HT1080 (cell line): ENCODE data around the gene B9D2. TPM values are rescaled to one million over a fixed set of nuclear protein-coding genes. Genes with fewer than 3 reads are reported as not detected.
A peak's percentile ranks its signal among the peaks of the same experiment; 100 is the strongest.

ENCODE experiments used
- DNase-seq: peaks from one replicate; pipeline ENCODE4 v3.0.0-alpha.2; 2015; ENCODE audit warnings: low read depth
- total RNA-seq: library from RNA; depleted of rRNA; stranded (reverse); fragments of >200 nt; shearing (Covaris generic); gene quantifications from 2 replicates; pipeline ENCODE4 v1.2.3, GENCODE V29; 2014

Gene B9D2
- total RNA-seq, 1 experiment from 2014 or later, result 6.1 TPM

DNA sequence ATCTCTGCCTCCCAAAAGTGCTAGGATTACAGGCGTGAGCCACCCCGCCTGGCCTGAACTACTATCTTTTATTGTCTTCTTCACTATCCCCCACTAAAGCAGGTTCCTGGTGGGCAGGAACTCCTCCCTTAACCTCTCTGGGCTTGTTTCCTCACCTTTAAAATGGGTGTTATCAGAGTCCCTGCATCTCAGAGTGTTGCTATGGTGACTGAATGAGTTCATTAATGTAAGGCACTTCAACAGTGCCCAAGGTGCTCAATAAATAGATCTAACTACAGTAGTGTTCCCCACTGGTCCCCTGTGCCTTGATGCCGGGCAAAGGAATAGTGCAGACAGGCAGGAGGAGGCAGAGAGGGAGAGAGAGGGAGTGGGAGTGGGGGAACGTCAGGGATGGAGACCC, 33.5 kb downstream of the B9D2 start:
- no peak for DNase-seq

DNA sequence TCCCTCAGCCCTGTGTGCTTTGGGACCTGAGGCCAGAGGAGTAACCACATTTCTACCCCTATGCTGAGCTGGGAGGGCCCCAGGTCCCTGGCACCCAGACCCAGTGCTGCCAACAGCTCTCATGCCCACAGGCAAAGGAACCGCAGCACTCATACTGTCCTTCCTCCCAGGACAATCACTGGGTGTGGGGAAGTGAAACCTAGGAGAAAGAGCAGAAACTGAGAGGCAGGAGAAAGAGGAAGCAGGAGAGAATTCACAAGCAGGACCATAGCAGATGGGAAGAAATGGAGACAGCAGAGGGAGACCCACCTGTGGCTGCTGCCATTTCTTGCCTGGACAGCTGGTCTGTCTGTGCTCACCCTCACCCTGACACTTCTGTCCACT, 35.1 kb downstream of the B9D2 start:
- no peak for DNase-seq

DNA sequence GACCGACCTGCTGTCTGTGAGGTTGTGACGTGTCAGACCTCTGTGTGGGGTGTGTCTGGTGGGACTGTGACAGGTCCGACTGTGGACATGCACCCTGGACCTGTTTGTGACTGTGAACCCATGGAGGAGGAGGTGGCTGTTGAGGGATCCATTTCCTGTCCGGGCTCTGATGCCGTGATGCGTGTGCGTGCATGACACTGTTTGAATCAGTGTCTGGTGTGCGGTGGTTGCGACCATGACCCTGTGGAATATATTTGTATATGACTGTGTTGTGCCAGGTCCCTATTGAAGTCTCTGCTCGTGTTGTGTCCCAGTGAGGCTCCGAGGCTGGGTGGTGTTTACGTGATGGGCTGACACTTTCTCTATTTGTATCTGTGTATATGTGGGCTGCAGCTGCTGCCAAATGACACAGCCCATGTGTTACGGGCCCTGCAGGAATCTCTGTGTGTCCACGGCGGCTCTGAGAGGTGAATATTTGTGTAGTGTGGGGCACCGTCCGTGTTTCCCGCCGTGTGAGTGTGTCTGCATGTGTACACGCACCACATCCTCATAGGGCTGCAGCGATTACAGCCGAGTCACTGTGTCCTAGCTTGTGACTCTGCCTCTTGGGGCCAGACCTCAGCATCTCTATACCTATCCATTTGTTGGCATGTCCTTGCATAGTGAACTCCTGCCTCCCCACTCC, 35.6 kb downstream of the B9D2 start:
- no peak for DNase-seq

DNA sequence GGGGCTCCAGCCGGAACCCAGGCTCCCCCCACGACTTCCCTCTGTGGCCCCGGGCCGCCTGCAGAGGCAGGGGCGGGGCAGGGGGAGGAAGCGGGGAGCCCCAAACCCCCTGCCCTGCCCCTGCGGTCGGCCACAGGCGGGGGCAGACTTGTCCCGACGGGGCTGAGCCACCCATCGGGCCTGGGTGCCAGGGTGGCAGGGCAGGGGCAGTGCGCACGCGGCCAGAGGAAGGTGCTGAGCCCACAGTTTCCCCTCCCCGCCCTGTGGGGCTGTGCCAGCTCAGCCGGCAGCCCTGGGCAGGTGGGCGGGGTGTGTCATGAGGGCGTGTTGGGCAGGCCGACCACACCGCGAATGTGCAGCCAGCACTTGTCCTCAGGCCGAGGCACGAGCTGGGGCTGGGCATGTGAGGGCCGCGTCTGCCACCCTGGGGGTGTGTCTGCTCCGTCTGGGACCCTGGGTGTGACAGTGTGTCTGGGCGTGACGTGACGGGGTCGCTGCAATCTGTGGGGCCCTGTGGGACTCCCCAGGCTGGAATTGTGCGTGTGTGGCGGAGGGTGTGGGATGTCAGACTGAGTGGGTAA, 36.3 kb downstream of the B9D2 start:
- peak; percentile 81 for DNase-seq

DNA sequence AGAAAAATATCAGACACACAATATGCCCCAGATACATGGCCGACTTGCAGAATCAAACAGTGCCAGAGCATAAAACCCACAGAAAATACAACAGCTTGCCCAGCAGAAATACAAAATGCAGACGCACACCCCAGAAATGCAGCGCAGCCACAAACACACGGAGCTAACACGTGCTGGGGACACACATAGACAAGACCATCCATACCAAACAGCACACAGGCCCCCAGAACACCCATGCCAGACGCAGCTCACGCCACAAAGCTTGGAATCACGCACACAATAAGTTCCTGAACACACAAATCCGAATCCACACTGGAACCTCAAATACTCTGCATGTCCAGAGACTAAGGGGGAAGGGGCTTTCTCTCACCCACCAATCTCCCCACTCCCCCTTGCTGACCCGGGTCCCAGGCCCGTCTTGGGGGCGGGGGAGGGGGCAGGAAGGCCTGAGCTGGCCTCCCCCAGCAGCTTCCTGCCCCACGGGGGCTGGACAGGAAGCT, 36.8 kb downstream of the B9D2 start:
- DNase-seq, result peak; percentile 31

- DNase-seq, result peak; percentile 40
Observed at GRCh38 chr19:41325947-41326706, 37.8 kb downstream of the B9D2 start.

DNA sequence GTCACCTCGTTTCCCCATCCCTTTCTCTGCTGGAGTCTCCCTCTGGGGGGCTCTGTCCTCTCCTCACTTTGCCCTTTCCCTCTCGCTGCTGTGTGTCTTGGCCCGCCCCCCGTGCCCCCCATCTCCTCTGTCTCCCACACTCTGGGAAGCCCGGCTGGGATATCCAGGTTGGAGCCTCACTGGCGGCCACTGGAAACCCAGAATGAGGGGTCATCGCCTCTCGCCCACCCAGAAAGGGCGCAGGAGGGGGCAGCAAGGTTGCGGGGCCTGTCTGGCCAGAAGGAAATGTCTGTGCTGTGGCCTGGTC, 38.4 kb downstream of the B9D2 start:
- no peak for DNase-seq

GRCh38 chr19:41324921-41325639, 38.9 kb downstream of the B9D2 start:
- DNase-seq, result peak; percentile 92

GRCh38 chr19:41324231-41324702, 39.7 kb downstream of the B9D2 start:
- no peak for DNase-seq

GRCh38 chr19:41323430-41324125, 40.4 kb downstream of the B9D2 start:
- peak; percentile 94 for DNase-seq

DNA sequence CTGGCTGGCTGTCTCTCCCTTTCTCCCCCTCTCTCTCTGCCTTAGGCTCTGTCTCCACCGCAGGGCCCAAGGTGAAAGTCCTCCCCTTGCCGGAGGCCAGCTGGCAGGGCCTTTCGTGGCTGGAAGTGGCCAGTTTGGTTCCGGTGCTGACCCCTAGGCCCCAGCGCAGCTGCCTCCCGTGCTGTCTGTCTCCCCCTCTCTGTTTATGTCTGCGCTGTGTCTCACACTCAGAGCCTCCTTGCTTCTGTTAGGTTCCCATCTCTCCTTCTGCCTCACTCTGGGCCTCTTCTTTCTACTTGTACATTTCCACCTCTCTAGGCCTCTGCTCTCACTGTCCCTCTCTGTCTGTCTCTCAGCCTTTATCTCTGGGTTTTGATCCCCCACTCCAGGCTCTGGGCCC, 40.9 kb downstream of the B9D2 start:
- DNase-seq, result no peak

- DNase-seq, result no peak
Observed at GRCh38 chr19:41322451-41322850, 41.5 kb downstream of the B9D2 start.

- DNase-seq, result peak; percentile 91
Observed at GRCh38 chr19:41321600-41322270, 42.2 kb downstream of the B9D2 start.

DNA sequence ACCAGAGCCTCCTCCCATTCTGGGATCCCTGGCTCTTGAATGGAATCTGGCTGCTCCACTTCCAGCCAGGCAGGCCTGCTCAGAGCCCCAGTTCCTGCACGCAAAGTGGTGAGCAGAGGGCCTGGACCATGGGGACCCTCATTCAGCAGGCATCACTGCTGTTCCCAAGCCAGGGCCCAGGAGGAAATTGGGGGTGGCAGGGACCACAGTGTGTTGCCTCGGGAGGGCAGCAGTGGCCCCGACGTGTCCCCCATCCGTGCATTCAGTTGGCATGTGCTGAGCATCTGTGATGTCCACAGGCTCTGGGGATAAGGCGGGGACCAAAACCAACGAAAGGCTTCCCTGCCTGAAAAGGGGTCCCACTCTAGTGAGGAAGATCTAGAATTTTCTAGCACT, 42.7 kb downstream of the B9D2 start:
- no peak for DNase-seq

DNA sequence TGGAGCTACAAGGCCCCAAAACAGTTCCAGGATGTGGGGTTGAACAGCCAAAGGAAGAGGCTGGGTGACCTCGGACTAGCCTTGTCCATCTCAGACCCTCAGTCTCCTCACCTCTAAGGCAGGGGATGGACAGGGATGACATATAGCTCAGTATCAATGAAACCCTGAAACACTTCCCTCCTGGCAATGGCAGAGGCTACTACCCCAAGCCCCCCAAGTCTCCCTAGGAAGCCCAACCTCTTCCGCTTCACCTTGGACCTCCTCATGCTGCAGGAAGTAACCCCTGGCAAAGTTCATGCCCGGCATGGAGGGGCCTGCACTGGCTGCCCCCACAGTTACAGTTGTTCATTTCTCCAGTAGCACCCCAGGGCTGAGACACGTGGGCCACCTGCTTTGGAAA, 43.4 kb downstream of the B9D2 start:
- DNase-seq, result no peak

GRCh38 chr19:41320185-41320518, 43.8 kb downstream of the B9D2 start:
- no peak for DNase-seq

DNA sequence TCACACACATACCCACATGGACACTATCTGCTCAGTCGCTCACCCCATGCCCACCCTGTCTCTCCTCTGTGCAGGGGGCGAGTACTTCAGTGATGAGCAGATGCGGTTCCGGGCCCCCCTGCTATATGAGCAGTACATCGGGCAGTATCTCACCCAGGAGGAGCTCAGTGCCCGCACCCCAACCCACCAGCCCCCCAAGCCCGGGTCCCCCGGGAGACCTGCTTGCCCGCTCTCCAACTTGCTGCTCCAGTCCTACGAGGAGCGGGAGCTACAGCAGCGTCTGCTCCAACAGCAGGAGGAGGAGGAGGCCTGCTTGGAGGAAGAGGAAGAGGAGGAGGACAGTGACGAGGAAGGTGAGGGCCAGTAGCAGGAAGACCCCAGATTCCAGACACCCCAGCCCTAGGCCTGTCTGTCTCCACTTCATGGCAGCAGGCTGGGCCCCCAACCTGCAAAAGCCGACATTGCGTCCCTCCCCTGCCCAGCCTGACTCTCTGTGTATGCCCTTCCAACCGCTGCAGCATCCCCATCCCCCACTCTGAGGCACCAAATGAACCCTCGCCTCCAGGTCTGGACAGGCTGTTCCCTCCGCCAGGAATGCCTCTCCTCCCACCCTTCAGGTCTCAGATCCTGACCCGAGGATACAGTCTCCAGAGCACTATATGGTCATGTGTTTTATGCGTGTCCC, 44.3 kb downstream of the B9D2 start:
- no peak for DNase-seq

GRCh38 chr19:41318696-41319499, 45.1 kb downstream of the B9D2 start:
- DNase-seq, result no peak

- DNase-seq, result no peak
Observed at GRCh38 chr19:41316306-41316920, 47.5 kb downstream of the B9D2 start.
